ENCODE measurements around the gene P2RX6.

GRCh38 chr22:21068681-21069276 is 53.8 kb downstream of the P2RX6 start:
- TF ChIP-seq, protein P1, sequence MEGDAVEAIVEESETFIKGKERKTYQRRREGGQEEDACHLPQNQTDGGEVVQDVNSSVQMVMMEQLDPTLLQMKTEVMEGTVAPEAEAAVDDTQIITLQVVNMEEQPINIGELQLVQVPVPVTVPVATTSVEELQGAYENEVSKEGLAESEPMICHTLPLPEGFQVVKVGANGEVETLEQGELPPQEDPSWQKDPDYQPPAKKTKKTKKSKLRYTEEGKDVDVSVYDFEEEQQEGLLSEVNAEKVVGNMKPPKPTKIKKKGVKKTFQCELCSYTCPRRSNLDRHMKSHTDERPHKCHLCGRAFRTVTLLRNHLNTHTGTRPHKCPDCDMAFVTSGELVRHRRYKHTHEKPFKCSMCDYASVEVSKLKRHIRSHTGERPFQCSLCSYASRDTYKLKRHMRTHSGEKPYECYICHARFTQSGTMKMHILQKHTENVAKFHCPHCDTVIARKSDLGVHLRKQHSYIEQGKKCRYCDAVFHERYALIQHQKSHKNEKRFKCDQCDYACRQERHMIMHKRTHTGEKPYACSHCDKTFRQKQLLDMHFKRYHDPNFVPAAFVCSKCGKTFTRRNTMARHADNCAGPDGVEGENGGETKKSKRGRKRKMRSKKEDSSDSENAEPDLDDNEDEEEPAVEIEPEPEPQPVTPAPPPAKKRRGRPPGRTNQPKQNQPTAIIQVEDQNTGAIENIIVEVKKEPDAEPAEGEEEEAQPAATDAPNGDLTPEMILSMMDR (IDR thresholded peaks at IDR 0.05 in 4 of 5, conservative IDR thresholded peaks at IDR 0.05 in 1 of 5), result no peak
- TF ChIP-seq POLR2A (IDR thresholded peaks at IDR 0.05), result no peak

Measured in gastrocnemius medialis (tissue), 4 donors.